CD8-positive, alpha-beta memory T cell (primary cell): ENCODE measurements around the gene IL23R. TPM values are rescaled to one million over a fixed set of nuclear protein-coding genes. Genes with fewer than 3 reads are reported as not detected.

Experiments used
- CTCF ChIA-PET: fragments of 350-600 bp; sonication (Branson Sonifier 250); formaldehyde crosslinking; loops from one replicate; lab custom pipeline; 2021; ENCODE audit warnings: antibody characterized with exemption; lab: Charles Lee
- POLR2A ChIA-PET: fragments of 350-600 bp; sonication (Branson Sonifier 250); formaldehyde crosslinking; loops from one replicate; lab custom pipeline; 2021; ENCODE audit warnings: antibody characterized with exemption; lab: Charles Lee
- DNase-seq, 5 donors: peaks; one replicate each; pipeline versions ENCODE4 v3.0.0 to v3.0.0-alpha.2; 2020 to 2022; ENCODE audit warnings: mixed read lengths in 1 of 5
- H3K27ac ChIP-seq: one replicate; pipeline ENCODE4 v1.7.0; 2013; ENCODE audit warnings: low read depth, mild to moderate bottlenecking, low read length, moderate library complexity
- H3K27me3 ChIP-seq: 2 replicates; pipeline ENCODE4 v1.7.0; 2013; ENCODE audit warnings: low read length, mild to moderate bottlenecking; ENCODE audit not compliant: insufficient read depth, poor library complexity, severe bottlenecking
- H3K36me3 ChIP-seq: 2 replicates; pipeline ENCODE4 v1.7.0; 2013; ENCODE audit warnings: mild to moderate bottlenecking, low read length, moderate library complexity; ENCODE audit not compliant: insufficient read depth
- H3K4me1 ChIP-seq: 2 replicates; pipeline ENCODE4 v1.7.0; 2013; ENCODE audit warnings: mild to moderate bottlenecking, low read length, moderate library complexity; ENCODE audit not compliant: insufficient read depth
- H3K4me3 ChIP-seq: 2 replicates; pipeline ENCODE4 v1.7.0; 2013; ENCODE audit warnings: mild to moderate bottlenecking, low read length
- H3K9me3 ChIP-seq: 2 replicates; pipeline ENCODE4 v1.7.0; 2013; ENCODE audit warnings: mild to moderate bottlenecking, low read length
- H3K27ac Mint-ChIP-seq, 8 donors: one replicate each; pipeline ENCODE4 v1.8.0; 2020 to 2021; ENCODE audit warnings: mixed read lengths in 8 of 8, mild to moderate bottlenecking in 6 of 8, inconsistent platforms in 3 of 8, moderate library complexity in 3 of 8
- H3K27me3 Mint-ChIP-seq, 2 donors: one replicate each; pipeline ENCODE4 v1.8.0; 2020 to 2021; ENCODE audit warnings: mixed read lengths in 2 of 2, mild to moderate bottlenecking in 1 of 2, moderate library complexity in 1 of 2
- H3K36me3 Mint-ChIP-seq, 3 donors: one replicate each; pipeline ENCODE4 v1.8.0; 2020 to 2021; ENCODE audit warnings: mixed read lengths in 3 of 3, inconsistent platforms in 1 of 3, mild to moderate bottlenecking in 1 of 3
- H3K4me1 Mint-ChIP-seq, 3 donors: one replicate each; pipeline ENCODE4 v1.8.0; 2020 to 2021; ENCODE audit warnings: mixed read lengths in 3 of 3, inconsistent platforms in 1 of 3, mild to moderate bottlenecking in 1 of 3
- H3K4me3 Mint-ChIP-seq, 7 donors: one replicate each; pipeline ENCODE4 v1.8.0; 2020 to 2021; ENCODE audit warnings: mixed read lengths in 7 of 7, mild to moderate bottlenecking in 6 of 7, moderate library complexity in 4 of 7, inconsistent platforms in 2 of 7
- H3K9me3 Mint-ChIP-seq, 5 donors: one replicate each; pipeline ENCODE4 v1.8.0; 2020 to 2022; ENCODE audit warnings: mixed read lengths in 5 of 5, mild to moderate bottlenecking in 3 of 5, moderate library complexity in 2 of 5, inconsistent platforms in 1 of 5
- polyA plus RNA-seq: library from polyadenylated mRNA; unstranded; fragments of 300-500 nt; fragmentation: Illumina TruSeq; gene quantifications from one replicate; pipeline ENCODE4 v1.2.3, GENCODE V29; 2021
- total RNA-seq, 2 experiments: library from RNA; stranded (reverse); gene quantifications; one replicate each; pipeline ENCODE4 v1.2.3, GENCODE V29; 2021

Gene IL23R
- total and polyA plus RNA-seq, 3 experiments from 2014 or later, result 1.6 to 9.2 (median 1.7) TPM

DNA sequence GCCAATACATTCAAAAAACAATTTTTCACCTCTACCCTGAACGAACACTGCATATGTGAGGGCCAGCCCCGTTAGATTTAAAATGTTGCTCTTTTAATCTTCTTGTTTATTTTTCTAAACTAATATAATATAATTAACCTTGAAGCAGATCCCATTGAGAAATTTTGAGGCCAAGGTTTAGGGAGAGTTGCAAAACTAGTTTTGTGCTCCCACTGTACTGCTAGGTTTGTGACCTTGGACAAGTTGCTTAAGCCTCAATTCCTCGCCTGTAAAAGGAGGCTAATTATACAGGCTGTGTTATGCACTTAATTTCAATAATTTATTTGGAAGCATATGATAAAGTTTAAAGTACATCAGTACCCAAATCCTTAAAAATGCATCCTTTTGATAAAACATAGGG, 3.7 kb downstream of the IL23R start:
- no peaks in the 10 kb centered on the region for H3K36me3 ChIP-seq
- peaks cover 39 to 54% (median 46%) of the 10 kb centered on the region in 3 donors for H3K4me1 Mint-ChIP-seq
- H3K4me1 ChIP-seq, result peaks cover 34% of the 10 kb centered on the region
- peaks cover 0 to under 1% (median 0%) of the 10 kb centered on the region in 5 donors for H3K9me3 Mint-ChIP-seq
- H3K9me3 ChIP-seq, result no peaks in the 10 kb centered on the region
- peak overlapping the region in 6 of 8 donors; percentile 35 to 96 (median 88) for H3K27ac Mint-ChIP-seq
- peak overlapping the region in 5 of 7 donors; percentile 15 to 91 (median 79) for H3K4me3 Mint-ChIP-seq
- CTCF ChIA-PET, result interaction anchor here (1.3 to 2.4 kb wide), 2 partner anchors 26 to 43 kb away, joined by 3 to 9 read pairs; no protein-coding TSS in a partner anchor
- no peak overlapping the region for H3K27ac ChIP-seq
- H3K4me3 ChIP-seq, result no peak overlapping the region
- H3K27me3 Mint-ChIP-seq, result peaks cover 0 to 16% of the 10 kb centered on the region in 2 donors
- POLR2A ChIA-PET, result no interaction called here
- DNase-seq, result no peak
- H3K36me3 Mint-ChIP-seq, result peaks cover 0 to 9% (median 1%) of the 10 kb centered on the region in 3 donors
- H3K27me3 ChIP-seq, result no peaks in the 10 kb centered on the region

- H3K27ac Mint-ChIP-seq, result peak overlapping the region; percentile 44 to 96 (median 88)
- peak in 3 of 5 donors; percentile 41 to 74 (median 71) for DNase-seq
- Histone ChIP-seq H3K36me3 (no peaks in the 10 kb centered on the region), H3K4me3 (peak overlapping the region; percentile 22), H3K27me3 (no peaks in the 10 kb centered on the region), H3K4me1 (peaks cover 34% of the 10 kb centered on the region), H3K9me3 (no peaks in the 10 kb centered on the region), H3K27ac (peak overlapping the region; percentile 3)
- peaks cover 0 to 15% (median 3%) of the 10 kb centered on the region in 3 donors for H3K36me3 Mint-ChIP-seq
- CTCF ChIA-PET, result interaction anchor here (0.7 to 2.4 kb wide), 5 partner anchors 22 to 241 kb away, joined by 3 to 12 read pairs (median 3); no protein-coding TSS in a partner anchor
- peaks cover 39 to 57% (median 54%) of the 10 kb centered on the region in 3 donors for H3K4me1 Mint-ChIP-seq
- H3K27me3 Mint-ChIP-seq, result peaks cover 2 to 7% of the 10 kb centered on the region in 2 donors
- H3K4me3 Mint-ChIP-seq, result peak overlapping the region; percentile 66 to 84 (median 79)
- H3K9me3 Mint-ChIP-seq, result peaks cover 0 to 1% (median 0%) of the 10 kb centered on the region in 5 donors
- POLR2A ChIA-PET, result interaction anchor here (1.2 kb wide), 1 partner anchor 22 kb away, joined by 6 read pairs; no protein-coding TSS in a partner anchor
These were observed 4.7 kb downstream of the IL23R start for GRCh38 chr1:67170751-67171573.

DNA sequence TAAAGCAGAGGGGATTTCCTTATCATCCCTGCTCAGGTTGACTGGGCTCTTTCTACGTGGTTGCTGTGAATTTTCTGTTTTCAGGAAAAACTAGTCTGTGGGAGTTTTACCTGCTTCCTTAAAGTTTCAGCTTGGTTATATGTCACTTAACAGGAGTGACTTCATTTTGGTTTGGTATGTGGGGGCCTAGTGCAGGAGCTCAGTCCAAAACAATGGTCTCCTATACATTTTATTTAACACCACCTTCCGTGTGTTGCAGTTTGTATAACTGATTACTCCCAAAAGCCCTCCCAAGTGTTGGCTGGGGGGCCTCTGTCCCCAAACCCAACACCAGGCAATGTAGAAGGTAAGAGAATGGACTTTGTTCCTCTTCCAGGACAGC, 5.3 kb downstream of the IL23R start:
- Histone ChIP-seq H3K9me3 (no peaks in the 10 kb centered on the region), H3K27me3 (no peaks in the 10 kb centered on the region), H3K4me3 (peak overlapping the region; percentile 2), H3K4me1 (peaks cover 34% of the 10 kb centered on the region), H3K36me3 (no peaks in the 10 kb centered on the region), H3K27ac (peak overlapping the region; percentile 3)
- POLR2A ChIA-PET, result no interaction called here
- peak overlapping the region; percentile 2 to 96 (median 88) for H3K27ac Mint-ChIP-seq
- H3K27me3 Mint-ChIP-seq, result peaks cover 4% of the 10 kb centered on the region in 2 donors
- H3K4me3 Mint-ChIP-seq, result peak overlapping the region; percentile 66 to 84 (median 79)
- peaks cover 35 to 61% (median 53%) of the 10 kb centered on the region in 3 donors for H3K4me1 Mint-ChIP-seq
- CTCF ChIA-PET, result interaction anchor here (0.7 to 2.4 kb wide), 4 partner anchors 22 to 242 kb away, joined by 3 to 12 read pairs (median 6); no protein-coding TSS in a partner anchor
- DNase-seq, result peak in 1 of 5 donors; percentile 3
- peaks cover 0 to 1% (median 0%) of the 10 kb centered on the region in 5 donors for H3K9me3 Mint-ChIP-seq
- H3K36me3 Mint-ChIP-seq, result peaks cover 0 to 16% (median 3%) of the 10 kb centered on the region in 3 donors

DNA sequence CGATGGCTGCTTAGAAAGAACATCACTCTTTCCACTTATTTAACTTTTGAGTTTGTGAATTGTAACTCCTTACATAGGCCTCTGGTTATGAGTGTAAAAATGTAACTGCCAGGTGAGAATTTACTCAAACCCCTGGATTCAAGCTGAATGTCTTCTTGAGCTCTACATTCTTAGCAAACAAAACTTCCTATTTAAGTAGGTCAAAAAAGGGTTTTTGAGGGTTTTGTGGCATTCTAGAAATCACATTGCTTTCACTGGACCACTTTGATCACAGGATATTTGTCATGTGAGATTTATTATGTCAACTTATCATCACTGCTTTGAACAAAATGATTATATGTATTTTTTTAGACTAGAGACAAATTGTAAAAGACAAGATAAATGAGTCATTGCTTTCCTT, 5.7 kb downstream of the IL23R start:
- POLR2A ChIA-PET, result no interaction called here
- H3K9me3 Mint-ChIP-seq, result peaks cover 0 to 1% (median 0%) of the 10 kb centered on the region in 5 donors
- Histone ChIP-seq H3K27me3 (no peaks in the 10 kb centered on the region), H3K27ac (no peak overlapping the region), H3K4me1 (peaks cover 34% of the 10 kb centered on the region), H3K4me3 (peak overlapping the region; percentile 2), H3K36me3 (no peaks in the 10 kb centered on the region), H3K9me3 (no peaks in the 10 kb centered on the region)
- H3K4me3 Mint-ChIP-seq, result peak overlapping the region; percentile 66 to 84 (median 76)
- peak in 2 of 5 donors; percentile 62 to 64 for DNase-seq
- H3K27me3 Mint-ChIP-seq, result peaks cover 4% of the 10 kb centered on the region in 2 donors
- CTCF ChIA-PET, result interaction anchor here (0.7 to 2.4 kb wide), 4 partner anchors 23 to 249 kb away, joined by 3 to 12 read pairs (median 6); no protein-coding TSS in a partner anchor
- H3K27ac Mint-ChIP-seq, result peak overlapping the region; percentile 2 to 96 (median 88)
- H3K36me3 Mint-ChIP-seq, result peaks cover 0 to 16% (median 3%) of the 10 kb centered on the region in 3 donors
- peaks cover 35 to 61% (median 53%) of the 10 kb centered on the region in 3 donors for H3K4me1 Mint-ChIP-seq

DNA sequence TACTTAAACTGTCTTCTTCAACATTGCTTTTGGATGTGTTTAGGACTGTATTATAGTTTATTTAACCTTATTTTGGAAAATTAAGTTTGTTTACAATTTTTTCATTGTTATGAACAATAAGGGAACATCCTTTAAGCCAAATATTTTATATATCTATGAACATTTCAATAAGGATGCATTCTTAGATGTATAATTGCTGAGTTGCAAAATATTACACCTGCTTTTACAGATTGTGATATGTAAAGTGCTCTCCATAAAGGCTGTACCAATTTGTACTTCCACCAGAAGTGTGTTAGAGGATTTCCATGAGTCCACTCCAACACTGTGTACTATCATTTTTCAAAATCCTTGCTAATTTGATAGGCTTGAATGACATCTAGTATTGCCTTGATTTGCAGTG, 7.7 kb downstream of the IL23R start:
- H3K4me3 Mint-ChIP-seq, result peak overlapping the region in 1 of 7 donors; percentile 41
- H3K36me3 Mint-ChIP-seq, result peaks cover 0 to 16% (median 3%) of the 10 kb centered on the region in 3 donors
- H3K4me1 Mint-ChIP-seq, result peaks cover 35 to 65% (median 57%) of the 10 kb centered on the region in 3 donors
- no peak overlapping the region for H3K27ac ChIP-seq
- peak overlapping the region in 3 of 8 donors; percentile 20 to 95 (median 86) for H3K27ac Mint-ChIP-seq
- H3K27me3 Mint-ChIP-seq, result peaks cover 0 to 4% of the 10 kb centered on the region in 2 donors
- H3K27me3 ChIP-seq, result no peaks in the 10 kb centered on the region
- no peak overlapping the region for H3K4me3 ChIP-seq
- DNase-seq, result no peak
- CTCF ChIA-PET, result no interaction called here
- H3K4me1 ChIP-seq, result peaks cover 34% of the 10 kb centered on the region
- no peaks in the 10 kb centered on the region for H3K9me3 ChIP-seq
- peaks cover 0 to 2% (median 0%) of the 10 kb centered on the region in 5 donors for H3K9me3 Mint-ChIP-seq
- H3K36me3 ChIP-seq, result no peaks in the 10 kb centered on the region
- POLR2A ChIA-PET, result no interaction called here

GRCh38 chr1:67174716-67175284, 8.5 kb downstream of the IL23R start:
- no peak for DNase-seq
- ChIA-PET CTCF (no interaction called here), POLR2A (no interaction called here)
- H3K36me3 ChIP-seq, result no peaks in the 10 kb centered on the region
- H3K27me3 ChIP-seq, result no peaks in the 10 kb centered on the region
- no peaks in the 10 kb centered on the region for H3K9me3 ChIP-seq
- no peak overlapping the region for H3K27ac ChIP-seq
- peaks cover 0 to 2% (median 0%) of the 10 kb centered on the region in 5 donors for H3K9me3 Mint-ChIP-seq
- H3K27me3 Mint-ChIP-seq, result peaks cover 6 to 7% of the 10 kb centered on the region in 2 donors
- H3K36me3 Mint-ChIP-seq, result peaks cover 0 to 16% (median 3%) of the 10 kb centered on the region in 3 donors
- peak overlapping the region in 3 of 8 donors; percentile 22 to 64 (median 43) for H3K27ac Mint-ChIP-seq
- peak overlapping the region in 1 of 7 donors; percentile 64 for H3K4me3 Mint-ChIP-seq
- H3K4me1 Mint-ChIP-seq, result peaks cover 33 to 68% (median 59%) of the 10 kb centered on the region in 3 donors
- peaks cover 34% of the 10 kb centered on the region for H3K4me1 ChIP-seq
- H3K4me3 ChIP-seq, result no peak overlapping the region

GRCh38 chr1:67175530-67176087, 9.4 kb downstream of the IL23R start:
- Histone ChIP-seq H3K27ac (no peak overlapping the region), H3K4me3 (no peak overlapping the region), H3K4me1 (peaks cover 27% of the 10 kb centered on the region), H3K36me3 (no peaks in the 10 kb centered on the region), H3K27me3 (no peaks in the 10 kb centered on the region), H3K9me3 (no peaks in the 10 kb centered on the region)
- ChIA-PET CTCF (no interaction called here), POLR2A (no interaction called here)
- H3K4me3 Mint-ChIP-seq, result peak overlapping the region in 2 of 7 donors; percentile 10 to 64
- H3K36me3 Mint-ChIP-seq, result peaks cover 0 to 16% (median 3%) of the 10 kb centered on the region in 3 donors
- DNase-seq, result no peak
- H3K9me3 Mint-ChIP-seq, result peaks cover 0 to 2% (median 0%) of the 10 kb centered on the region in 5 donors
- peaks cover 6 to 9% of the 10 kb centered on the region in 2 donors for H3K27me3 Mint-ChIP-seq
- peaks cover 32 to 63% (median 57%) of the 10 kb centered on the region in 3 donors for H3K4me1 Mint-ChIP-seq
- peak overlapping the region in 4 of 8 donors; percentile 34 to 77 (median 39) for H3K27ac Mint-ChIP-seq
